Measurements from ENCODE around the gene LIME1.

GRCh38 chr20:63758152-63758551 is 21.7 kb downstream of the LIME1 start:
- TF ChIP-seq CTCF (IDR thresholded peaks at IDR 0.05) (no peak), POLR2A (IDR thresholded peaks at IDR 0.05) (no peak)
